Neuronal stem cell (in vitro differentiated cells): ENCODE data around the gene CDCA8.

Experiments
- DNase-seq: peaks from one replicate; pipeline ENCODE4 v3.0.0-alpha.2; 2013; ENCODE audit warnings: low spot score
- H2AFZ ChIP-seq: one replicate; pipeline ENCODE4 v1.6.1; 2013; ENCODE audit warnings: mild to moderate bottlenecking, low read length, inconsistent platforms
- H2AK5ac ChIP-seq: 2 replicates; pipeline ENCODE4 v1.6.1; 2013; ENCODE audit warnings: low read depth, mild to moderate bottlenecking, inconsistent platforms, low read length, moderate library complexity, mixed read lengths
- H2BK120ac ChIP-seq: 2 replicates; pipeline ENCODE4 v1.6.1; 2013; ENCODE audit warnings: low read depth, mild to moderate bottlenecking, inconsistent platforms, low read length, moderate library complexity, mixed read lengths
- H2BK12ac ChIP-seq: one replicate; pipeline ENCODE4 v1.6.1; 2013; ENCODE audit warnings: low read length, inconsistent platforms
- H2BK15ac ChIP-seq: 2 replicates; pipeline ENCODE4 v1.6.1; 2013; ENCODE audit warnings: mild to moderate bottlenecking, low read length, inconsistent platforms, mixed read lengths
- H2BK5ac ChIP-seq: one replicate; pipeline ENCODE4 v1.6.1; 2013; ENCODE audit warnings: inconsistent platforms, mild to moderate bottlenecking, low read length, moderate library complexity
- H3K14ac ChIP-seq: one replicate; pipeline ENCODE4 v1.6.1; 2013; ENCODE audit warnings: low read length, inconsistent platforms
- H3K18ac ChIP-seq: 2 replicates; pipeline ENCODE4 v1.6.1; 2013; ENCODE audit warnings: low read length, inconsistent platforms
- H3K23ac ChIP-seq: 2 replicates; pipeline ENCODE4 v1.6.1; 2013; ENCODE audit warnings: low read depth, mild to moderate bottlenecking, mixed read lengths, low read length, inconsistent platforms; ENCODE audit not compliant: poor library complexity
- H3K27ac ChIP-seq: replicated peaks from 3 replicates; pipeline ENCODE4 v1.5.1; 2013; ENCODE audit warnings: low read length, inconsistent platforms
- H3K27me3 ChIP-seq, 3 experiments: 2 replicates each; pipeline ENCODE4 v1.6.1; 2013; ENCODE audit warnings: low read length in 3 of 3, mild to moderate bottlenecking in 2 of 3, inconsistent platforms in 1 of 3, low read depth in 1 of 3, mixed read lengths in 1 of 3, moderate library complexity in 1 of 3; ENCODE audit not compliant: control insufficient read depth in 3 of 3, insufficient read depth in 3 of 3
- H3K36me3 ChIP-seq, 2 donors: replicated peaks in 1 of 2; 2 replicates each; pipeline ENCODE4 v1.6.1; 2013; ENCODE audit warnings: low read length in 2 of 2; ENCODE audit not compliant: control insufficient read depth in 2 of 2, insufficient read depth in 2 of 2
- H3K4ac ChIP-seq: 2 replicates; pipeline ENCODE4 v1.6.1; 2013; ENCODE audit warnings: inconsistent platforms, mild to moderate bottlenecking, low read length, moderate library complexity
- H3K4me1 ChIP-seq, 2 donors: 1 replicate in 1 of 2; 2 replicates in 1 of 2; pipeline ENCODE4 v1.6.1; 2013; ENCODE audit warnings: low read length in 2 of 2, low read depth in 1 of 2; ENCODE audit not compliant: control insufficient read depth in 2 of 2, insufficient read depth in 1 of 2
- H3K4me2 ChIP-seq: one replicate; pipeline ENCODE4 v1.6.1; 2013; ENCODE audit warnings: mild to moderate bottlenecking, low read length, inconsistent platforms; ENCODE audit not compliant: insufficient read depth, poor library complexity, severe bottlenecking
- H3K4me3 ChIP-seq, 2 donors: 2 replicates each; pipeline ENCODE4 v1.5.1; 2013; ENCODE audit warnings: low read length in 2 of 2, mild to moderate bottlenecking in 2 of 2, inconsistent platforms in 1 of 2, moderate library complexity in 1 of 2
- H3K79me1 ChIP-seq: one replicate; pipeline ENCODE4 v1.6.1; 2013; ENCODE audit warnings: low read depth, mild to moderate bottlenecking, inconsistent platforms, low read length, moderate library complexity
- H3K9ac ChIP-seq: one replicate; pipeline ENCODE4 v1.6.1; 2013; ENCODE audit warnings: mild to moderate bottlenecking, low read depth, low read length, inconsistent platforms; ENCODE audit not compliant: poor library complexity
- H3K9me3 ChIP-seq, 2 donors: replicated peaks in 1 of 2; 2 replicates each; pipeline versions ENCODE3 to v1.6.1; 2013; ENCODE audit warnings: low read length in 2 of 2, mild to moderate bottlenecking in 2 of 2, inconsistent platforms in 1 of 2, low read depth in 1 of 2, mixed read lengths in 1 of 2, moderate library complexity in 1 of 2; ENCODE audit not compliant: control insufficient read depth in 2 of 2, insufficient read depth in 1 of 2
- H4K8ac ChIP-seq: one replicate; pipeline ENCODE4 v1.6.1; 2013; ENCODE audit warnings: low read depth, mild to moderate bottlenecking, inconsistent platforms, low read length, moderate library complexity
- H4K91ac ChIP-seq: one replicate; pipeline ENCODE4 v1.6.1; 2013; ENCODE audit warnings: low read length, low read depth, mild to moderate bottlenecking, inconsistent platforms; ENCODE audit not compliant: poor library complexity
- WGBS, 2 donors: extraction: QIAGEN DNeasy Blood & Tissue Kit; methylation state at CpG; one replicate each; pipeline ENCODE4 v1.1.7; 2013; ENCODE audit warnings: missing lambda C conversion rate in 2 of 2, mixed read lengths in 1 of 2; ENCODE audit not compliant: insufficient read length in 2 of 2, insufficient replicate concordance in 1 of 2; ENCODE audit errors: extremely low coverage in 2 of 2; 5-methylcytosine and 5-hydroxymethylcytosine counted together

CDCA8 gene

DNA sequence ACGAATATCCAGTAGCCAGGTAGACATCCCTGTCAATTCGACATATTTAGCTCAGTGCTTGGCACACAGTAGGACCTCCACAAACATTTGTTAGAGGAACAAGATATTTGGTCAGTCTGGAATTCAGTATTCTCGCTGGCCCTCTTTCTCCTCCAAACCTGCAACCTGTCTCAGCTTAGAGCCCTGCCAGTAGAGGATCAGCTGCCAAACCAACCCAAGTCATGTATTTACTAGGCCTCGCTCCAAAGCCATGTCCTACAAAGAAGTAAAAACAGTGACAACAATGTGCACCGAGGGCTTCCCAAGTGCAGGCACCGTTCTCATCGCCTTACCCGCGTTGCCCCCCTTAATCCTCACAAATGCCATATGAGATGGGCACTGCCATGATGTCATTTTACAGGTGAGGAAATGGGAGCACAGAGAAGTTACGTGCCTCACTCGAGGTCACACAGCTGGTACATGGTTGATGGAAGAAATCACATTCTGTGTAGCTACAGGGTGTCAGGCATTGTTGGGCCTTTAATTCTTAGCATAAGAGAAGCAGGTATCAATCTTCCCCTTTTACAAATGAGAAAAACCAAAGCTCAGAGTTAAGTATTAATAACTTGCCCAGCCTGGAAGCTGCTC is 26.0 kb upstream of the CDCA8 start:
- no peak overlapping the region for H2AFZ ChIP-seq
- no peak overlapping the region for H3K4ac ChIP-seq
- no peak overlapping the region for H4K8ac ChIP-seq
- H2BK120ac ChIP-seq, result no peak overlapping the region
- no peaks in the 10 kb centered on the region for H3K9me3 ChIP-seq
- no peak overlapping the region for H2BK5ac ChIP-seq
- H3K4me1 ChIP-seq, result peaks cover 0 to 11% of the 10 kb centered on the region in 2 donors
- no peak for DNase-seq
- H3K14ac ChIP-seq, result no peak overlapping the region
- no peak overlapping the region for H3K4me2 ChIP-seq
- H3K79me1 ChIP-seq, result no peaks in the 10 kb centered on the region
- H2BK15ac ChIP-seq, result no peak overlapping the region
- H3K36me3 ChIP-seq, result no peaks in the 10 kb centered on the region
- WGBS, 2 donors, result no CpG with 5 or more reads among the region's 11 CpGs
- no peak overlapping the region for H2BK12ac ChIP-seq
- no peak overlapping the region for H3K9ac ChIP-seq
- no peak overlapping the region for H3K27ac ChIP-seq
- H2AK5ac ChIP-seq, result no peak overlapping the region
- peaks cover 0 to 77% (median 2%) of the 10 kb centered on the region in 3 experiments for H3K27me3 ChIP-seq
- no peak overlapping the region for H4K91ac ChIP-seq
- H3K18ac ChIP-seq, result no peak overlapping the region
- no peak overlapping the region for H3K4me3 ChIP-seq
- no peak overlapping the region for H3K23ac ChIP-seq

DNA sequence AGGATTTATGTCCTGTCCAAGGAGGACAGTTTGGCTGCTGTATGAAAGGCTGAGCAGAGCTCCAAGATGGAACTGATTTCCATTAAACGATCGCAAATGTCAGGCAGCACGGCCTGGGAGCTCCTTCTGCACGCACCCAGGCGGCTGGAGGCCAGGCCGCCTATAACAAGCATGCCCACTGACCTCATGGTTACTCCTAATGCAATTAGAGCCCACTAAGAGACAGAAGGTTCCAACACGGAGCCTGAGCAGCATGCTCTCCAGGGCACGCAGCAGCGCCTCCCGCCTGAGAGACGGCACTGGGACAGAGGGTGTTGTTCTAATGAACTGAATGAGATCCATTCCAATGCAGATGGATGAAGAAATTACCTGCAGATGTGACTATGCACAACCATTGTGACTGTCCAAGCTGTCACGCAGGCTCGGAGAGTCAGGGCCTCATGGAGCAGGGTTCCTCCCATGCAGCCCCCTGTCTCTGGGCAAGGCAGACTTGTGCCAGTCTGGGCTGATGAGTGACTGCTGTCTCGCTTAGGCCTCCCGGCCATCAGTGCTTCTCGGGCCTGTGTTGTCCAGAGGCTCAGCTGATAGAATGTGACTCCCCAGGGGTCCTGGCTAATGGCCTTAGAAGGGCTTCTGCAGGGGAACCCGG is 25.2 kb upstream of the CDCA8 start:
- H2BK120ac ChIP-seq, result no peak overlapping the region
- H3K79me1 ChIP-seq, result no peaks in the 10 kb centered on the region
- no peak overlapping the region for H3K4me2 ChIP-seq
- H3K9me3 ChIP-seq, result no peaks in the 10 kb centered on the region
- H3K4ac ChIP-seq, result no peak overlapping the region
- H2BK12ac ChIP-seq, result peak overlapping the region; percentile 86
- no peak overlapping the region for H2BK15ac ChIP-seq
- no peaks in the 10 kb centered on the region for H3K36me3 ChIP-seq
- H3K18ac ChIP-seq, result peak overlapping the region; percentile 21
- H3K4me3 ChIP-seq, result no peak overlapping the region
- no peak overlapping the region for H3K9ac ChIP-seq
- H3K27me3 ChIP-seq, result peaks cover 0 to 76% (median 2%) of the 10 kb centered on the region in 3 experiments
- no peak overlapping the region for H2BK5ac ChIP-seq
- H4K91ac ChIP-seq, result no peak overlapping the region
- no peak for DNase-seq
- no peak overlapping the region for H3K23ac ChIP-seq
- no CpG with 5 or more reads among the region's 17 CpGs for WGBS, 2 donors
- H3K14ac ChIP-seq, result no peak overlapping the region
- H4K8ac ChIP-seq, result no peak overlapping the region
- H3K4me1 ChIP-seq, result peaks cover 0 to 11% of the 10 kb centered on the region in 2 donors
- no peak overlapping the region for H2AFZ ChIP-seq
- H3K27ac ChIP-seq, result no peak overlapping the region
- H2AK5ac ChIP-seq, result no peak overlapping the region

DNA sequence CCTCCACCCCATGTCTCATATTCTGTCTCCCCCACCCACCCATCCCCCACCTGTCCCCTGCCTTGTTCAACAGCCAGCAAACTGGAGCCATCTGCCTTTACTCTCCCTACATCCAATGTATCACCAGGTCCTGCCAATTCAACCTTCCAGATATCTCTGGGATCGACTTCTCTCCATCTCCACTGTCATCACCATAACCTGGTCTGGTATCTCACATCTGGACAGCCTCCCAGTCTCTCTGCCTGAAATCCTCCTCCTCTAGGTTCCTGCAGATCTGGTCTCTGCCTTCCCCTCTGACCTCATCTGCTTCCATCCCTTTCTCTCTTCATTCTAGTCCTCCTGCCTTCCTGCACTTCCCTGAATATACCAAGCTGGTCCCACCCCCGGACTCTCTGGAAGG is 22.2 kb upstream of the CDCA8 start:
- H3K27me3 ChIP-seq, result peaks cover 0 to 75% (median 2%) of the 10 kb centered on the region in 3 experiments
- WGBS, 2 donors, result no CpG with 5 or more reads among the region's 2 CpGs

DNA sequence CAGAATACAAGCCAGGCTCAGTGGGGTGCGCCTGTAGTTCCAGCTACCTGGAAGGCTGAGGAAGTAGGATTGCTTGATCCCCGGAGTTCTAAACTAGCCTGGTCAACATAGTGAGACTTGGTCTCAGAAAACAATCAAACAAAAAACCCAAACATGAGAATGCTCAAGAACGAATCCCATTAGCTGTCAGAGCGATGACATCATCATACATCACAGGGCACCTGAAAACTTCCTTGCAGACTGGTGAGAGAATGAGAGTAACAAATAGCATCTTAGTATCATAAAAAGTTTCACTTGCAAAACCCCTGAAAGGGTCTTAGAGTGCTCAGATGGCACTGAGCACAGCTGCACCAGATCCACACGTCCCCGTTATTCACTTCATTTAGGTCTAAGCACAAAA is 21.1 kb upstream of the CDCA8 start:
- Histone ChIP-seq H3K9ac (no peak overlapping the region), H2BK15ac (no peak overlapping the region), H4K91ac (no peak overlapping the region), H3K9me3 (no peaks in the 10 kb centered on the region), H3K4me1 (peaks cover 0 to 5% of the 10 kb centered on the region in 2 donors), H3K18ac (no peak overlapping the region), H2BK120ac (no peak overlapping the region), H3K36me3 (no peaks in the 10 kb centered on the region), H3K79me1 (no peaks in the 10 kb centered on the region), H4K8ac (no peak overlapping the region), H2AFZ (no peak overlapping the region), H2BK5ac (no peak overlapping the region), H3K14ac (no peak overlapping the region), H2BK12ac (no peak overlapping the region), H3K27me3 (peaks cover 0 to 77% (median 2%) of the 10 kb centered on the region in 3 experiments), H3K4ac (no peak overlapping the region), H3K4me3 (no peak overlapping the region), H3K4me2 (no peak overlapping the region), H3K27ac (no peak overlapping the region), H2AK5ac (no peak overlapping the region), H3K23ac (no peak overlapping the region)
- no CpG with 5 or more reads among the region's 6 CpGs for WGBS, 2 donors
- no peak for DNase-seq

More for the DNA sequence above, 22.2 kb upstream of the CDCA8 start:
- no peaks in the 10 kb centered on the region for H3K36me3 ChIP-seq
- H3K4me2 ChIP-seq, result no peak overlapping the region
- no peak overlapping the region for H3K18ac ChIP-seq
- no peak overlapping the region for H4K8ac ChIP-seq
- DNase-seq, result no peak
- H3K4me1 ChIP-seq, result peaks cover 0 to 5% of the 10 kb centered on the region in 2 donors
- H2AK5ac ChIP-seq, result no peak overlapping the region
- no peak overlapping the region for H4K91ac ChIP-seq
- H3K14ac ChIP-seq, result no peak overlapping the region
- no peak overlapping the region for H2BK5ac ChIP-seq
- no peak overlapping the region for H3K9ac ChIP-seq
- H2BK120ac ChIP-seq, result no peak overlapping the region
- no peak overlapping the region for H3K4me3 ChIP-seq
- H2AFZ ChIP-seq, result no peak overlapping the region
- no peak overlapping the region for H3K4ac ChIP-seq
- no peaks in the 10 kb centered on the region for H3K9me3 ChIP-seq
- no peak overlapping the region for H3K27ac ChIP-seq
- H2BK12ac ChIP-seq, result no peak overlapping the region
- H3K23ac ChIP-seq, result no peak overlapping the region
- H2BK15ac ChIP-seq, result no peak overlapping the region
- no peaks in the 10 kb centered on the region for H3K79me1 ChIP-seq
